ENCODE measurements around the gene B4GALNT1.

The B4GALNT1 gene

DNA sequence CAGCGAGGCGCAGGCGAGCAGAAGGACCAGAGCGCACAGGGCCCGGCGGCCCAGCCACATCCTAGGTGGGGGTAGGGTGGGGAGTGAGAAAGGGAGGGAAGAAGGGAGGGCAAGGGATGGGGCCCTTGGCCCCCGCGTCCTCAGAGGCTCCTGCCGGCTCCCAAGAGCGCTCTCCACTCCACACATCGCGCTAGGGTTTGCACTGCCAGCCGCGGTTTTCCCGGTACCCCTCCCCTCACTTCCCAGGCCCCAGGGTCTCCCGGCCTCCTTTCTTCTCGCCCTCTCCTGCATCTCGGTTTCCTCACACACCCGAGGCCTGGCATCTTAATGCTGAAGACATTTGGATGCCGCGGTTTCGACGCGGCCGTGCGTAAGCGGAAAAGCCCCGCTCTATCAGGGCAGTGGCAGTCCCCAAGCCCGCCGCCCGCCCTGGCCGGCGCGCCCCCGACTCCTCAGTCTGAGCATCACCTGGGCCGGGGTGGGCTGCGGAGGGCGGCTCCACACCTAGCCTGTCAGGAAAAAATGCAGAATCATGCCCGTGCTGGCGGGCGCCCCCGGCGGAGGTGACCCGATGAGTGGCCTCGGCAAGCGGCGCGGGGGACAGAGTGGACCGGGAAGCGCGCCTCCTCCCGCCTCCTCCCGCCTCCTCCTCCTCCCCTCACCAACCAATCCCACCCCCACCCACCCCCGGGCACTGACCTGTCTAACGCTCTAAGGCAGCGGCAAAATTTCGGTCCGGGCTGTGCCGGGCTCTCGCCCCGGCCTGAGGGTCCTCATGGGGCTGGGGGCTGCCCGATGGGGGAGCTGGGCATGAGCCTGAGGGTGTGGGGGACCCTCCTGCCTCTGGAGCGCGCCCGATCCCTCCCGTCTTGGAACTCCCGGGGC lies 686 bp downstream of the B4GALNT1 start:
- H3K36me3 ChIP-seq (ENCODE audit: control insufficient read depth in 1 of 2, insufficient read depth in 2 of 2, low read length in 2 of 2) = no peaks in the 10 kb centered on the region
- no peak overlapping the region for H3K27ac ChIP-seq (ENCODE audit: low read length)
- peaks cover 0 to 28% of the 10 kb centered on the region in 2 donors for H3K4me1 ChIP-seq (ENCODE audit: control insufficient read depth in 1 of 2, insufficient read depth in 2 of 2, low read length in 2 of 2)
- H3K27me3 ChIP-seq (ENCODE audit: low read depth, low read length) = peaks cover 27% of the 10 kb centered on the region
- peak overlapping the region; percentile 39 to 74 for H3K4me3 ChIP-seq (ENCODE audit: low read depth in 1 of 2, low read length in 2 of 2)
- no peaks in the 10 kb centered on the region for H3K9me3 ChIP-seq (ENCODE audit: control insufficient read depth in 1 of 2, low read length in 2 of 2)

GRCh38 chr12:57631566-57632072 lies 1.4 kb downstream of the B4GALNT1 start:
- no peaks in the 10 kb centered on the region for H3K36me3 ChIP-seq (ENCODE audit: control insufficient read depth in 1 of 2, insufficient read depth in 2 of 2, low read length in 2 of 2)
- peak overlapping the region in 1 of 2 donors; percentile 74 for H3K4me3 ChIP-seq (ENCODE audit: low read depth in 1 of 2, low read length in 2 of 2)
- peaks cover 0 to 28% of the 10 kb centered on the region in 2 donors for H3K4me1 ChIP-seq (ENCODE audit: control insufficient read depth in 1 of 2, insufficient read depth in 2 of 2, low read length in 2 of 2)
- H3K27me3 ChIP-seq (ENCODE audit: low read depth, low read length) = peaks cover 32% of the 10 kb centered on the region
- H3K9me3 ChIP-seq (ENCODE audit: control insufficient read depth in 1 of 2, low read length in 2 of 2) = no peaks in the 10 kb centered on the region
- H3K27ac ChIP-seq (ENCODE audit: low read length) = no peak overlapping the region

DNA sequence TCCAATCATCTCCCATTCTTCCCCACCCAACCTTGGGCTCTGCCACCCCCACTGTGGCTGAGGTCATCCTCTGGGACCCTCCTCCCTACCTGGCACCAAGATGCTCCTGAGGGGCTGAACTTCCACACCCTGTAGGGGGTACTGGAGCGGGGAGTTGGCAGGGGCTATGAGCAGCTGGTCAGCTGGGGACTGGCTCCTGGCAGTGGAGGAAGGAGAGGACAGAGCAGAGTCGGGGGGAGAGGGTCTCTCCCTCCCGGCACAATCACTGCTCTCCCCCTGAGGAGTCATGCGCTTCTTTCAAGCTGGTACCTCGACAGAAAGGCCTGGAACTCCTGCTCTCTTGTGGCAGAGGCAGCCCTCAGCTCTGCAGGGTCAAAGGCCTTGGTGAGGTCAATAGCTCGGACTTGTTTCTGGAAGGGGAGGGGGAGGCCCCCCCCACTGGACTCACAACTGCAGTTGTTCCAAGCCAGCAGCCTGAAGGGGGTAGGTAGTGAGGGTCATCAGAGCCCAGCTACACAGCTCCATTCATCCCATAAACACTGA lies 2.0 kb downstream of the B4GALNT1 start:
- H3K36me3 ChIP-seq (ENCODE audit: control insufficient read depth in 1 of 2, insufficient read depth in 2 of 2, low read length in 2 of 2) = peaks cover 0 to 2% of the 10 kb centered on the region in 2 donors
- H3K27ac ChIP-seq (ENCODE audit: low read length) = no peak overlapping the region
- no peak overlapping the region for H3K4me3 ChIP-seq (ENCODE audit: low read depth in 1 of 2, low read length in 2 of 2)
- H3K4me1 ChIP-seq (ENCODE audit: control insufficient read depth in 1 of 2, insufficient read depth in 2 of 2, low read length in 2 of 2) = peaks cover 0 to 35% of the 10 kb centered on the region in 2 donors
- peaks cover 38% of the 10 kb centered on the region for H3K27me3 ChIP-seq (ENCODE audit: low read depth, low read length)
- H3K9me3 ChIP-seq (ENCODE audit: control insufficient read depth in 1 of 2, low read length in 2 of 2) = no peaks in the 10 kb centered on the region

DNA sequence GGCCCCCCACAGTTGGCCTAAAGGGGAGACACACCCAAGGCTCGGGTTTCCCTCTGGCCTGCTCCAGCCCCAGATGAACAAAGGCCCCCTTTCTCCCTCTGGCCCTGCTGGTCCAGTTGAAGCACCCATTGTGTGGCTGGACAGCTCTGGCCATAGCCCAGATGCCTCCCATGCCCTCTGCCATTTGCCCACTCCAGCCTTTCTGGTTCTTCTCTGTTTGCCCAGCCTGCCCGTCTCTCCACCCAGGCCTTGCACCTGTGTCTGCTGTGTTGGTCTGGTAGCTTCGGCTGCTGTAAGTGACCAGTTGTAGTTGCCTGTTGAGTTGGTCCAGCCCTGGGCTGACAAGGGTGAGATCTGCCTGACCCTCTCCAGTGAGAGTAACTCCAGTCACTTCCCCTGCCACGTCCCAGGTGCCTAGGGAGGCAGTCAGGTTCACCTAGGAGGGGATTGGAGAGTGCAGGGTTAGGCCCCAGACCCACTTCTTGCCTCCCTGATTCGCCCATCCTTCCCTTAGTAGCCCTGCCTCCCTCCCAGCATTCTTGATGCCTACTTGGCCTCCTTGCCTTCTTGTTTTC lies 3.0 kb downstream of the B4GALNT1 start:
- no peak overlapping the region for H3K4me3 ChIP-seq (ENCODE audit: low read depth in 1 of 2, low read length in 2 of 2)
- H3K4me1 ChIP-seq (ENCODE audit: control insufficient read depth in 1 of 2, insufficient read depth in 2 of 2, low read length in 2 of 2) = peaks cover 0 to 36% of the 10 kb centered on the region in 2 donors
- H3K36me3 ChIP-seq (ENCODE audit: control insufficient read depth in 1 of 2, insufficient read depth in 2 of 2, low read length in 2 of 2) = peaks cover 0 to 7% of the 10 kb centered on the region in 2 donors
- no peak overlapping the region for H3K27ac ChIP-seq (ENCODE audit: low read length)
- peaks cover 43% of the 10 kb centered on the region for H3K27me3 ChIP-seq (ENCODE audit: low read depth, low read length)
- no peaks in the 10 kb centered on the region for H3K9me3 ChIP-seq (ENCODE audit: control insufficient read depth in 1 of 2, low read length in 2 of 2)

DNA sequence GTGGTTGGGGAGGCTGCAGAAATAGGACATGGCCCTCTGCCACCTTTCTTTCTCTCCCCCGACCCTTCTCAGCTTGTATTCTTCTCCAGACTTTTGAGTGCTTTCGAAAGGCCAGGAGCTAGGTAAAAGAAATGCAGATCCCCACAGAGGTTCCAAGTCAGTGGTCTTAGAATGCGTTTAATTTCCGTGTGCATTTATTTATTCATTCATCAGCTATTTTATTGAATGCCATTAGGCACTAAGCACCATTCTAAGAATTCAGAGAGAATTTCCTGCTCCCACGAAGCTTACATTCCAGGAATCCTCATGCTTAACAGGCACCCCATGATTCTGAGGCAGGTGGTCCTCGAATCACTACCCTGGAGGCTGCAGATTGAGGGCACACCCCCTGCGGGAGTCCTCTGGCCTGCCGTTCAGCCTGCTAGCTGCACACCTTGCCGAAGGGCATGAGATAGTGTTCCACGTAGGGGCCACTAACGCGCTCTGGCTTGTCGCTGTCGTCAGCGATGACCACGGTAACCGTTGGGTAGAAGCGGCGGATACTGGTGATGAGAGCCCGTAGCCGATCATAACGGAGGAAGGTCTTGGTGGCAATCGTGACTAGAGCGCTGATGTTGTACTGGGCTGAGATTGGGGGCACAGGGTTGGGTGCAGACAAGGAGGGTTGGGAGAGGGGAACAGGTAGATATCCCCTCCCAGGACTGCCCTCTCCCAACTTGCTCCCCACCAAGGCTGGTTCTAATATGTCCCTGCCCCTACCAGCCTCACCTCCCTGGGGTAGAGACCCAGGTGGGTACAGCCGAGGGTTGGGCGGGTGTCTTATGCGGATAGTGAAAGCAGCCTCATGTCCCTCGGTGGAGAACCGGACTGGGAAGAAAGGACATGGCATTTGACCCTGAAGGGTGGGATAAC lies 4.5 kb downstream of the B4GALNT1 start:
- no peaks in the 10 kb centered on the region for H3K9me3 ChIP-seq (ENCODE audit: control insufficient read depth in 1 of 2, low read length in 2 of 2)
- peaks cover 0 to 35% of the 10 kb centered on the region in 2 donors for H3K4me1 ChIP-seq (ENCODE audit: control insufficient read depth in 1 of 2, insufficient read depth in 2 of 2, low read length in 2 of 2)
- peaks cover 0 to 7% of the 10 kb centered on the region in 2 donors for H3K36me3 ChIP-seq (ENCODE audit: control insufficient read depth in 1 of 2, insufficient read depth in 2 of 2, low read length in 2 of 2)
- no peak overlapping the region for H3K27ac ChIP-seq (ENCODE audit: low read length)
- no peak overlapping the region for H3K4me3 ChIP-seq (ENCODE audit: low read depth in 1 of 2, low read length in 2 of 2)
- H3K27me3 ChIP-seq (ENCODE audit: low read depth, low read length) = peaks cover 55% of the 10 kb centered on the region

DNA sequence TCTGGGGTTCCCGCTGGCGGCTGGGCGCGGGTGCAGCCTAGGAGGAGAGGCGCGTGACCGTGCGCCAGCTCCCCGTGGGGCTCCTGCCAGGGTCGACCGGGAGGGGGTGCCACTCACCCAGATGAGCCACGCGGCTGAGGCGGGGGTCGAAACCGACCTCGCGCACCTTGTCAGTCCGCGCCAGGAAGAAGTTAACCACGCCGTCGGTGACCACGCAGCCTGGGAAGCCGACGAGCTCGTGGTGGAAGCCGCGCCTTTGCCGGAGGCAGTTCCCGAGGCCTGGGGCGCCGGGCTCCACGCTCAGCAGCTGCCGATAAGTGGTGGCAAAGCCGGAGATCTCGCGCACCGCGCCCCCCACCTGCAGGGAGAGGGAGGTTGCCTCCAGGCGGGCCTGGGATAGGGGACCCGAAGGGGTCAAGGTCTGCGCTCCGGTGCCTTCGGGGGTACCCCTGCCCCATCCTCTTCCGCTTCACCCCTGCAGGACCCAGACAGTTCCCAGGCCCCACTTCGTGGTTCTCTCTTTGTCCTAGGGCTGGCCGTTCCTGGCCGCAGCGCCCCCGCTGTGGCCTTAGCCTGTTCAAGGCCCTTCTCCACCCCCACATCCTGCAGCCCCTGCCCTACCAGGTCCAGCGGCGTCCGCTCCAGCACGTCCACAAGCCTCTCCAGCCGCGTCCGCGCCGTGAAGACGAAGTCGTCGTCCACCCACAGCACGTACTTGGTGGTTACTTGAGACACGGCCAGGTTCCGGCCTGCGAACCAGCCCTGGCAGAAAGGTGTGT lies 5.3 kb downstream of the B4GALNT1 start:
- peaks cover 0 to 27% of the 10 kb centered on the region in 2 donors for H3K4me1 ChIP-seq (ENCODE audit: control insufficient read depth in 1 of 2, insufficient read depth in 2 of 2, low read length in 2 of 2)
- no peak overlapping the region for H3K4me3 ChIP-seq (ENCODE audit: low read depth in 1 of 2, low read length in 2 of 2)
- peaks cover 0 to 7% of the 10 kb centered on the region in 2 donors for H3K36me3 ChIP-seq (ENCODE audit: control insufficient read depth in 1 of 2, insufficient read depth in 2 of 2, low read length in 2 of 2)
- no peak overlapping the region for H3K27ac ChIP-seq (ENCODE audit: low read length)
- H3K9me3 ChIP-seq (ENCODE audit: control insufficient read depth in 1 of 2, low read length in 2 of 2) = no peaks in the 10 kb centered on the region
- H3K27me3 ChIP-seq (ENCODE audit: low read depth, low read length) = peaks cover 55% of the 10 kb centered on the region

DNA sequence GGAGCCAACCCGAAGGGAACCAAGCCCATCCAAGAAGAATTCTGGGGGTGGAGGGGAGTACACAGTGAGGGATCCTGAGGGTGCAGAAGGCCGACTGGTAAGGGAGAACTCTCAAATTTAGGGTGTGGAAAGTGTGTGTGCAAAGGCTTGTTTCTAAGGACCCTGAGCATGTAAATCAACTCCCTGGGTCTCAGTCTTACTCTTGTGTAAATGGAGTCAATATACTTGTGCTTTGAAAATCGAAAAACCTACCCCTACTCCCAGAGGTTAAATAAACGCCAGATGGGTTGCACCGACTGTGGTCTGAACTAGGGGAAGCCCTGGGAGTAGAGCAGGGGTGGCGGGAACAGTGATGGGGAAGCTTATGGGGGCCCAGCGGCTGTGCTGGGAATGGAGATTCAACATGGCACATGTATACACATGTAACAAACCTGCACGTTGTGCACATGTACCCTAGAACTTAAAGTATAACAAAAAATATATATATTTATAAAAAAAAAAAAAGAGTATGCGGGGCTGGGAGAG lies 6.0 kb downstream of the B4GALNT1 start:
- Histone ChIP-seq H3K9me3 (ENCODE audit: control insufficient read depth in 1 of 2, low read length in 2 of 2) (no peaks in the 10 kb centered on the region), H3K27me3 (ENCODE audit: low read depth, low read length) (peaks cover 59% of the 10 kb centered on the region), H3K4me1 (ENCODE audit: control insufficient read depth in 1 of 2, insufficient read depth in 2 of 2, low read length in 2 of 2) (peaks cover 0 to 22% of the 10 kb centered on the region in 2 donors), H3K36me3 (ENCODE audit: control insufficient read depth in 1 of 2, insufficient read depth in 2 of 2, low read length in 2 of 2) (peaks cover 0 to 7% of the 10 kb centered on the region in 2 donors), H3K4me3 (ENCODE audit: low read depth in 1 of 2, low read length in 2 of 2) (no peak overlapping the region), H3K27ac (ENCODE audit: low read length) (no peak overlapping the region)

DNA sequence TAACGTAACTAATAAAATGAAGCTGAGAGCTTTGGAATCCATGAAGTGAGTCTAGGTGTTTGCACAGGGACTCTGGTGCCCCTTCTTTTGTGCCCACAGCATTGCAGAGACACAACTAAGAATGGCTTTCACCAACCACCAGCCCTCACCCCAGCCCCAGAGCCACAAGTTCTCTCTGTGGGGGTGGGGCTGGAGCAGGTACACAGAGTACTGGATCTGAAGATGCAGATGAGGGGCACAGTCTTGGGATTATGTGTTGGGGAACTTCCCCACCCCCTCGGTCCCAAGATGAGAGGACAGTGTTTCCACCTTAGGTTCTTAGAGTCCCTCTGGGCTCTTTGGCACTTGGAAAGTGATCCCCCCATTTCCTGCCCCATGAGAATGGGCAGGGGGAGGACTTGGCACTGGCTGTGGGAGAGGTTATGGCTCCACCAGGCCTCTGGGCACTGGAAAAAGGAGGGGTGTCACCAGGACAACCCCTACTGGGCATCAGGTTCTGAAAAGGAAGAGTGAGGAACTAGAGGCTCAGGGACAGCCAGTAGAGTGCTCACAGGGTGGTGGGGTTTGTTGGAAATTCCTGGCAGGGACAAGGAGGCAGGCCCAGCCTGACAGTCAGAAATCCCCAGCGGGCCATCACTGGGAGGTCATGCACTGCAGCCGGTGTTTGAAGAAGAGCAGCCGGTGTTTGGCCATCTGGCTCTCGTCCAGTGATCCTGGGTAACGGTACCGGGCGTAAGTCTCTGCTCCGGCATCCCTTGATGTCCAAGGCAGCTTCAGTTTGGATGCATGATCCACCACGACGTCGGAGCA lies 6.7 kb downstream of the B4GALNT1 start:
- no peak overlapping the region for H3K27ac ChIP-seq (ENCODE audit: low read length)
- H3K36me3 ChIP-seq (ENCODE audit: control insufficient read depth in 1 of 2, insufficient read depth in 2 of 2, low read length in 2 of 2) = peaks cover 0 to 7% of the 10 kb centered on the region in 2 donors
- H3K4me3 ChIP-seq (ENCODE audit: low read depth in 1 of 2, low read length in 2 of 2) = no peak overlapping the region
- H3K9me3 ChIP-seq (ENCODE audit: control insufficient read depth in 1 of 2, low read length in 2 of 2) = no peaks in the 10 kb centered on the region
- H3K27me3 ChIP-seq (ENCODE audit: low read depth, low read length) = peaks cover 59% of the 10 kb centered on the region
- H3K4me1 ChIP-seq (ENCODE audit: control insufficient read depth in 1 of 2, insufficient read depth in 2 of 2, low read length in 2 of 2) = peaks cover 2 to 24% of the 10 kb centered on the region in 2 donors

DNA sequence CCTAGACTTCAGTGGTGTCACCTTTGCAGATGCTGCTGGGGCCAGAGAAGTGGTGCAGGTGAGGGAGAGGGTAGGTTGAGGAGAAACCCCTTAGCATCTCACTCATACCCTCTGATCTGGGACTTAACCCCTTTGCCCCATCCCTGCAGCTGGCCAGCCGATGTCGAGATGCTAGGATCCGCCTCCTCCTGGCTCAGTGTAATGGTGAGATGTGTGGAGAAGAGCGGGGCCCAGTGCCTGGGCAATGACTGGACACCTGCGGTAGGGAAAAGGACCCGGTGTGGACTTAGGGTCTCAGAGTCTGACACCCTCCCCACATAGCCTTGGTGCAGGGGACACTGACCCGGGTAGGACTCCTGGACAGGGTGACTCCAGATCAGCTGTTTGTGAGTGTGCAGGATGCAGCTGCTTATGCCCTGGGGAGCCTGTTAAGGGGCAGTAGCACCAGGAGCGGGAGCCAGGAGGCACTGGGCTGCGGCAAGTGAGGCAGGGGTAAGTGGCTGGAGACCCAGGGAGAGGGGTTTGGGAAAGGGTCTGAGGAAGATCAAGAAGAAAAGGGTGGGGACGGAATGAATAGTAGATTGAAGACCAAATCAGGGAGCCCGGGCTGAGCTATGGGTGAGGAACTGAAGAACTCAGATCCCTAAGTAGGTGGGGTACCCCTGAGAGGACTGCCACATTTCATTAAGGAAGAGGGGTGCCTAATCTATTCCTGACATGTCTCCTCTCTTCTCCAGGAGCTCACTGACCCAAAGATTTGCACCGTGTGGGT lies 7.6 kb downstream of the B4GALNT1 start:
- Histone ChIP-seq H3K27ac (ENCODE audit: low read length) (no peak overlapping the region), H3K36me3 (ENCODE audit: control insufficient read depth in 1 of 2, insufficient read depth in 2 of 2, low read length in 2 of 2) (peaks cover 0 to 7% of the 10 kb centered on the region in 2 donors), H3K4me3 (ENCODE audit: low read depth in 1 of 2, low read length in 2 of 2) (no peak overlapping the region), H3K4me1 (ENCODE audit: control insufficient read depth in 1 of 2, insufficient read depth in 2 of 2, low read length in 2 of 2) (peaks cover 6 to 31% of the 10 kb centered on the region in 2 donors), H3K9me3 (ENCODE audit: control insufficient read depth in 1 of 2, low read length in 2 of 2) (no peaks in the 10 kb centered on the region), H3K27me3 (ENCODE audit: low read depth, low read length) (peaks cover 62% of the 10 kb centered on the region)

Data from muscle layer of duodenum (tissue), 2 donors.